BLaER1 (cell line): ENCODE data around the gene ANKRD6.

Experiments
- H3K27ac ChIP-seq: shearing (Covaris generic); formaldehyde crosslinking; 2 replicates; pipeline ENCODE4 v1.8.1; 2022
- H3K27me3 ChIP-seq: shearing (Covaris generic); formaldehyde crosslinking; 2 replicates; pipeline ENCODE4 v1.8.1; 2022
- H3K36me3 ChIP-seq: shearing (Covaris generic); formaldehyde crosslinking; 2 replicates; pipeline ENCODE4 v1.8.1; 2022
- H3K4me1 ChIP-seq: shearing (Covaris generic); formaldehyde crosslinking; 2 replicates; pipeline ENCODE4 v1.8.1; 2022
- H3K4me2 ChIP-seq: shearing (Covaris generic); formaldehyde crosslinking; 2 replicates; pipeline ENCODE4 v1.8.1; 2022
- H3K4me3 ChIP-seq: shearing (Covaris generic); formaldehyde crosslinking; 2 replicates; pipeline ENCODE4 v1.8.1; 2022
- H3K9ac ChIP-seq: shearing (Covaris generic); formaldehyde crosslinking; 2 replicates; pipeline ENCODE4 v1.8.1; 2022
- H3K9me3 ChIP-seq: shearing (Covaris generic); formaldehyde crosslinking; 2 replicates; pipeline ENCODE4 v1.8.1; 2022
- H4K20me1 ChIP-seq: shearing (Covaris generic); formaldehyde crosslinking; 2 replicates; pipeline ENCODE4 v1.8.1; 2022
- Cebpa-rat ChIP-seq: shearing (Covaris generic); IDR thresholded peaks from 2 replicates; pipeline ENCODE4 v1.8.1; 2022

The ANKRD6 gene

DNA sequence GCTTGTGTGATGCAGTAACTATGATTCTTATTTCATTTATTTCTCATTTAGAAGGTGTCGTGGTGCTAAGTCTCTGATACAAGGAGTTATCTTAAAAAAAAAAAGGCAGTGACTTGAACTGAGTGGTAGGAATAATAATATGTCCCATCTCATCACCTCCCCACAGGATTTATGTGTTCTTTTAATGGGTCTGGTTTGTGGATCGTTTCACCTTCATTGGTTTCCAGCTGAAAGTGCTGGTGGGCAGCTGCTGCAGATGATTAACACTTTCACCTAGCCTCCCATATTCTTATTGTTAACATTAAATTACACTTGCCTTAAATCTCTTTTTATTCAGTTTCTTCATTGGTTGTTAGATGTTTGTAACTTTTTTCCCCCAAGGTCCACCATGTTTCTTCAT lies 68.8 kb downstream of the ANKRD6 start:
- Histone ChIP-seq H3K4me3 (no peak overlapping the region), H3K27ac (no peak overlapping the region), H3K36me3 (no peaks in the 10 kb centered on the region), H3K4me2 (no peak overlapping the region), H3K27me3 (no peaks in the 10 kb centered on the region), H3K9ac (no peak overlapping the region), H3K9me3 (no peaks in the 10 kb centered on the region), H3K4me1 (no peaks in the 10 kb centered on the region), H4K20me1 (no peaks in the 10 kb centered on the region)
- no peak for TF ChIP-seq Cebpa-rat

DNA sequence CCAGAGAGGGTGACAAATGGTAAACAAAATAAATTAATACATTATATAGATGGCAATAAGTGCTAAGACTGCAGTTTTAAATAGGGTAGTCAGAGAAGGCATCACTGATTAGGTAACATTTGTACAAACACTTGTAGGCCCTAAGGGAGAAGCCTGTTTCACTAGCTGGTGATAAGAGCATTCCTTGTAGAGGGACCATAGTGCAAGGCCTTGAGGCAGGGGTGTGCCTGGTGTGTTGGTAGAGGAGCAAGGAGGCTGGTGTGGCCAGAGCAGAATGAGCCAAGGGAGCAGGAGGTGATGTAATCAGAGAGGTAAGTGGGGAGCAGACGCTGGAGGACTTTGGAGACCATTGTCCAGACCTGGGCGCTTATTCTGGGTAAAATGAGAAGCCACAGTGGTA lies 70.7 kb downstream of the ANKRD6 start:
- Histone ChIP-seq H3K9ac (no peak overlapping the region), H3K36me3 (no peaks in the 10 kb centered on the region), H3K4me2 (no peak overlapping the region), H3K4me3 (no peak overlapping the region), H3K4me1 (no peaks in the 10 kb centered on the region), H3K27ac (no peak overlapping the region), H3K9me3 (no peaks in the 10 kb centered on the region), H4K20me1 (no peaks in the 10 kb centered on the region), H3K27me3 (no peaks in the 10 kb centered on the region)
- TF ChIP-seq Cebpa-rat, result no peak

DNA sequence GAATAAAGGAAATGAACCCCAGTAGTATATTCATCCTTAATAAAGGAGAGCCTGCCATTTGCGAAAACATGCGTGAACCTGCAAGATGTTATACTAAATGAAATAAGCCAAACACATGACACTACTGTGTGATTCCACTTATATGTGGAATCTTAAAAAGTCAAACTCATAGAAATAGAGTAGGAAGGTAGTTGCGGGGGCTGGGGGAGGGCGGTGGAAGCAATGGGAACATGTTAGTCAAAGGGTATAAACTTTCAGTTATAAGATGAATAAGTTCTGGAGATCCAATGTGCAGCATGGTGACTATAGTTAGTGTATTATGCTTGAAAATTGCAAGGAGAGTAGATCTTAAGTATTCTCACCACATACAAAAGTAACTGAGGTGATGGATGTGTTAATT lies 72.9 kb downstream of the ANKRD6 start:
- no peak for TF ChIP-seq Cebpa-rat
- Histone ChIP-seq H4K20me1 (no peaks in the 10 kb centered on the region), H3K9ac (no peak overlapping the region), H3K9me3 (no peaks in the 10 kb centered on the region), H3K36me3 (no peaks in the 10 kb centered on the region), H3K4me3 (no peak overlapping the region), H3K27me3 (no peaks in the 10 kb centered on the region), H3K27ac (no peak overlapping the region), H3K4me2 (no peak overlapping the region), H3K4me1 (no peaks in the 10 kb centered on the region)

DNA sequence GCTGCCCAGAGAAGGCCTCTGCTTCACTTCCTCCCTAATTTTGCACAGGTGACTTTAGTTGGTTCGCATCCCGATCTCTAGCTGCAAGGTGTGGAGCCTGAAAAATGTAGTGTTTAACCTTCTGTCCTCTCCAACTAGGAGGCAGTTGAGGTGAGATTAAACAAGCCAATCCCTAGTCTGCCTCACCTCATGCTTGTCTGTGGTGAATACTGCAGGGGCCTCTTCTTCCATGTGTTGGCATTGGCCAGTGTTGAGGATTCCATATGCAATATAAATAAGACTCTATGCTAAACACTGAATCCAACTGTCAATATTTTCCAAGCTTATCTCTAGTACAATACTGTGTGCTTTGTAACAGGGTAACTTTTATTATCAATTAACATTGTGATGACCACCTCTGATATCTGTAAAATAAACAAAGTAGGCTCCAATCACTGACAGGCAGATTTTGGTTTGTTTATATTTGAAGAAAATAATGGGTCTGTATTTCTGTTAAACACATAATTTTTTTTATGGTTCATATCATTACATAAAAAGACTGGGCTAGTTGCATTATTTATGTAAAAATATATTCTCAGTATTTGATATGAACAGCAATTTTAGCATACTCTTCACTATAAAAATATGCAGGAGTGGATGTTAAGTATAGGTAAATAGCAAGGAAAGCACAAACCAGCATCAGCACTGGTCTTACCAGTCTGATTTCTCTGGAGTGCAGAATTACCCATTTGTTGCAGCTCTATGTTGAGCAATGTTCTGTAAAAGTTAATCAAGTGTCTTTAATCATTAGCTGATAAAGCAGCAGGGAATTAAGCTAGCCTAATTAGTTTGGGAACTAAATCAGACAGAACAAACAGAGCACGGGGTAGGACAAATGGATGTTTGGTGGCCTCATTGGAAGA lies 74.0 kb downstream of the ANKRD6 start:
- Histone ChIP-seq H4K20me1 (no peaks in the 10 kb centered on the region), H3K4me3 (no peak overlapping the region), H3K9me3 (no peaks in the 10 kb centered on the region), H3K4me1 (no peaks in the 10 kb centered on the region), H3K36me3 (no peaks in the 10 kb centered on the region), H3K4me2 (no peak overlapping the region), H3K27ac (no peak overlapping the region), H3K9ac (no peak overlapping the region), H3K27me3 (no peaks in the 10 kb centered on the region)
- no peak for TF ChIP-seq Cebpa-rat

DNA sequence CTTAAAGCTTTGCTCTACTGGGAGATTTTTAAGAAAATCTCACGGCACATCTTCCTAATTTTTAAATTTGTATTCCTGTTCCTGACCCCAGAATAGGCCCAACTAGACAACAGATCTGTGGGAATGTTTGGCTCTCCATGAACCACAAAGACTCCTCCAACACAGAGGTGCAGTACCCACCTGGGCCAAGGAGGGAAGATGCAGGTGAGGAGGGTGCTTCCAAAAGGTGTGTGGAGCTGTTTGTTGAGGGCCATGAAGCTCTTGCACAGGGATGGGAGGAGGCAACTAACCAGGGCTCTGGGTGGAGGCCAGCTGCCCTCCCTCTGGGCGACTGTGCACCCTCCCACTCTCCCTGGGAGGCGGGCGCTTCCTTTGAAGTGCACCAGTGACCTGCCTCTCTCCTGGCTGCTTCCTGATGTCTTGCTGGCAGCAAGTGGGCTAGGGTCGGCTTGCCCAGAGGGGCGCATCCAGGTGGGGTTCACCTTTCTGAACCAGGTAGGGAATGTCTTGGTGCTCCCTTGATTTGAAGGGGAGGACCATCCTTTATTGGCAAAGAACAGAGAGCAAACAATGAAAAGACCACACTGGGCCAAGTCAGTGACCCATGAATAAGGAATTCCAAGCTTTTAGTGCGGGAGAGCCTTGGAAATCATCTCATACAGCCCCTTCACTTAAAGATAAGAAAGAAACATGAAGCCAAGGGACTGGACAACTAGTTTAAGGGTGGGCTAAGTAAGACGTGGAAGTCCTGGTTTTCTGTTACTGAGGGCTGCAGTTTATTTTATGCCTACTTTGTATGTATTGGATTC lies 76.0 kb downstream of the ANKRD6 start:
- H4K20me1 ChIP-seq, result no peaks in the 10 kb centered on the region
- no peaks in the 10 kb centered on the region for H3K36me3 ChIP-seq
- H3K9ac ChIP-seq, result no peak overlapping the region
- H3K27me3 ChIP-seq, result no peaks in the 10 kb centered on the region
- H3K4me2 ChIP-seq, result no peak overlapping the region
- H3K27ac ChIP-seq, result no peak overlapping the region
- no peak for TF ChIP-seq Cebpa-rat
- no peak overlapping the region for H3K4me3 ChIP-seq
- no peaks in the 10 kb centered on the region for H3K9me3 ChIP-seq
- H3K4me1 ChIP-seq, result no peaks in the 10 kb centered on the region

DNA sequence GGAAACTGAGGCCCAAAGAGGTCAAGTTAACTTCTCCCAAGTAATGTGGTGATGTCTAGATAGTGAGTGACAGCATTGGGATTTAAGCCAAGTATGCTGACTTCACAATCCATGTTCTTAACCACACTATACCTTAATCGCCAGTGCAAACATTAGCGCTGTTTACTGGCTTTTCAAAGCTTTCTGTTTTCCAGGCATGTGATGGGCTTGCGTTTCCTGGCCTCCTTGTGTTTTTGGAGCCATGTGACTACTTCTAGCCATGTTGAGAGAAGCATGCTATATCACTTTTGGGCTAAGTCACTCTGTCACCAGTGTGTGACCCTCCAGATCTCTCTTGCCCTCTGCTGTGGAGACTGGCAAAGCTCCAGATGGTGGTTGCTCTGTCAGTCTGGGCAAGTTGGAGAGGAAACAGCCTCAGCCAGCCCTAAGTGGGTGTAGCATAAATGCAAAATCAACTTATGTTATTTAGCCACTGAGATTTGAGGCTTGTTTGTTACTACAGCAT lies 76.9 kb downstream of the ANKRD6 start:
- TF ChIP-seq Cebpa-rat, result no peak
- H3K4me3 ChIP-seq, result no peak overlapping the region
- H4K20me1 ChIP-seq, result no peaks in the 10 kb centered on the region
- H3K4me2 ChIP-seq, result no peak overlapping the region
- no peak overlapping the region for H3K27ac ChIP-seq
- H3K9me3 ChIP-seq, result no peaks in the 10 kb centered on the region
- H3K9ac ChIP-seq, result no peak overlapping the region
- H3K36me3 ChIP-seq, result no peaks in the 10 kb centered on the region
- H3K4me1 ChIP-seq, result no peaks in the 10 kb centered on the region
- H3K27me3 ChIP-seq, result no peaks in the 10 kb centered on the region

DNA sequence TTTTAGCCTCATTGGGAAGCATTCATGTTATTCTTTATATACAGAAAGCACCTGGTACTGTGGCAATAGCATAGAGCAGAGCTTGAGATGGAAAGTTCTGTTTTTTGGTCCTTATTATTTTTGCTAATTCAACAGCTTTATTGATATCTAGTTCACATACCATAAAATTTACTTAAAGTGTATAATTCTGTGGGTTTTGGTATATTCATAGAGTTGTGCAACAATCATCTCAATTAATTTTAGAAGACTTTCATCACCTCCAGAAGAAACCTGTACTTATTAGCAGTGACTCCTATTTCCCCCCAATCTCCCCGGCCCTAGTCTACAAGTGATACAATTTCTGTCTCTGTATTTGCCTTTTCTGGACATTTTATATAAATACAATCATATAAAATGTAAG lies 77.4 kb downstream of the ANKRD6 start:
- Histone ChIP-seq H3K9me3 (no peaks in the 10 kb centered on the region), H3K4me1 (no peaks in the 10 kb centered on the region), H3K27me3 (no peaks in the 10 kb centered on the region), H3K9ac (no peak overlapping the region), H3K4me2 (no peak overlapping the region), H3K4me3 (no peak overlapping the region), H3K36me3 (no peaks in the 10 kb centered on the region), H4K20me1 (no peaks in the 10 kb centered on the region), H3K27ac (no peak overlapping the region)
- TF ChIP-seq Cebpa-rat, result no peak

DNA sequence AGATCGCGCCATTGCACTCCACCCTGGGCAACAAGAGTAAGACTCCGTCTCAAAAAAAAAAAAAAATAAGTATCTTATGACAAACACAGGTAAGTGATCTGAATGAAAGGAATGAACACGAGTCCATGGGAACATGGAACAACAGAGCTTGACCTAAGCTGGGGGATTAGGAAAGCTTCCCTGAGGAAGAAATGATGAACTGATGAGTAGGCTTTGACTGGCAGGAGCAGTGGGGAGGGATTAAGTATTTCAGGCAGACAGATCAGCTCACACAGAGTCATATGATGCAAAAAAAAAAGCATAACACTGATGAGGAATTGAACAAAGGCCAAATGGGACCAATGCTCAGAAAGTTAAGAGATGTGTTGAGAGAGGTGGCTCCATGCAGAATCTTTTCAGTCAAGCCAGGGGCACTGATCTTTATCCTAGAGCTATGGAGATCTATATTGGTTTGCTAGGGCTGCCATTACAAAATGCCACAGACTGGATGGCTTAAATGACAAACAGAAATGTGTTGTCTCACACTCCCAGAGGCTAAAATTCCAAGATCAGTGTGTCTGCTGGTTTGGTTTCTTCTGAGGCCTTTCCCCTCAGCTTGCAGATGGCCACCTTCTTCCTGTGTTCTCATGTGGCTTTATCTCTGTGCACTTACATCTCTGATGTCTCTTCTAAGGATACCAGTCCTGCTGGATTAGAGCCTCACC lies 85.6 kb downstream of the ANKRD6 start:
- no peak for TF ChIP-seq Cebpa-rat
- H3K9me3 ChIP-seq, result no peaks in the 10 kb centered on the region
- no peak overlapping the region for H3K27ac ChIP-seq
- H3K36me3 ChIP-seq, result no peaks in the 10 kb centered on the region
- no peaks in the 10 kb centered on the region for H4K20me1 ChIP-seq
- no peak overlapping the region for H3K4me3 ChIP-seq
- H3K9ac ChIP-seq, result no peak overlapping the region
- H3K27me3 ChIP-seq, result no peaks in the 10 kb centered on the region
- no peak overlapping the region for H3K4me2 ChIP-seq
- H3K4me1 ChIP-seq, result no peaks in the 10 kb centered on the region

DNA sequence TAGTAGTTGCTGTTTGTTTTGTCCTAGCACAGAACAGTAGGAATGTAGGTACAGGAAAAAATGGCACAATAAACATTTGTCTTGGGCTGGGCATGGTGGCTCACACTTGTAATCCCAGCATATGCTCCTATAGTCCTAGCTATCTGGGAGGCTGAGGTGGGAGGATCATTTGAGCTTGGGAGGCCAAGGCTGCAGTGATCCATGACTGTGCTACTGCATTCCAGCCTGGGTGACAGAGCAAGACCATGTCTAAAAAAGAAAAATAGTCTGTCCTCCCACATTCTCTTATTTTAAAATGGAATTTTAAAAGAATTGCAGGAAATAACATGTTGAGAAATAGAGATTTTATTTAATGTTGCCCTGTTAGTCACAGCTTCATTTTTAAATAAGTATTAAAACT lies 87.8 kb downstream of the ANKRD6 start:
- Histone ChIP-seq H3K27ac (no peak overlapping the region), H3K27me3 (no peaks in the 10 kb centered on the region), H3K36me3 (no peaks in the 10 kb centered on the region), H3K4me1 (no peaks in the 10 kb centered on the region), H4K20me1 (no peaks in the 10 kb centered on the region), H3K4me3 (no peak overlapping the region), H3K4me2 (no peak overlapping the region), H3K9ac (no peak overlapping the region), H3K9me3 (no peaks in the 10 kb centered on the region)
- TF ChIP-seq Cebpa-rat, result no peak

DNA sequence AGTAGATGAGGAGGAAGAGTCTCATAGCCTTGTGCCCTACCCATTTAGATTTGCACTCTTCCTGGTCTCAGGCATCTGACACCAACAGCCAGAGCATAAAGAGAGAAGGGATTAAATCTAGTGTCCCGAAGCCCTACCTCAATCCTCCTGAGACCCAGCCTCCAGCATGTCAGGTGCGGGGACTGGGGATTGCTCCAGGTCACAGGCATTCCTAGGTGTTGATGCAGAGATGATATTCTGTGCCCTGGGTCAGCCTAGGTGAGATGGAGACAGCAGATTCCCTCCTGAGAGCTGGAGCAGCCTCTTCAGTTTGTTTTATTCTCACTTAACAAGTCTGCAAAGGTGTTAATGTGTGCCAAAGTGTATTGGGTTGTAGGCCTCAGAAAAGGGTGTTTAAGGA lies 89.8 kb downstream of the ANKRD6 start:
- Histone ChIP-seq H4K20me1 (no peaks in the 10 kb centered on the region), H3K9ac (no peak overlapping the region), H3K4me2 (no peak overlapping the region), H3K27ac (no peak overlapping the region), H3K9me3 (no peaks in the 10 kb centered on the region), H3K36me3 (no peaks in the 10 kb centered on the region), H3K27me3 (no peaks in the 10 kb centered on the region), H3K4me1 (no peaks in the 10 kb centered on the region), H3K4me3 (no peak overlapping the region)
- TF ChIP-seq Cebpa-rat, result no peak
